HuH-7.5 (cell line): ENCODE measurements around the gene SUN3.
A peak's percentile ranks its signal among the peaks of the same experiment; 100 is the strongest.
"Not testable (repeated sequence)": the region's sequence is repeated elsewhere in the genome, so short reads cannot be mapped to it uniquely, and the experiment has no call there.

ENCODE experiments used
- DNase-seq: peaks from one replicate; pipeline ENCODE4 v3.0.0; 2011; ENCODE audit warnings: low spot score

Gene SUN3

DNA sequence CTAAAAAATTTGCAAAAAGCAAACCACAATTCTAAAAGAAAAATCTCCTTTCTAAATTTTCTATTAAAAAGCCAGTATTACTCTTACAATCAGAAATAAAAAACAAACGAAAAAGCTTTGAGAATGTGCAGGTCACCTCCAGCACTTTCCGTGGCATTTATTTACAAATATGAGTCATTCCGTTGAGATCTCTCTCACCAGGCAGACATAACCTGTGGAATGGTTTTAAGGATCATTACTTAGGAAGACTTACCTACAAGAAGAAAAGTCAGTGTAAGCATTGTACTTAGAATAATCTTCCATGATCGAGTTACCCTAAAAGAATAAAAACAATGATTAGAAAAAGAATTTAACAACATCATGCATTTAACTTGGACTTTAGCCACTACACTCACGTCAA is 3.3 kb downstream of the SUN3 start:
- no peak for DNase-seq

DNA sequence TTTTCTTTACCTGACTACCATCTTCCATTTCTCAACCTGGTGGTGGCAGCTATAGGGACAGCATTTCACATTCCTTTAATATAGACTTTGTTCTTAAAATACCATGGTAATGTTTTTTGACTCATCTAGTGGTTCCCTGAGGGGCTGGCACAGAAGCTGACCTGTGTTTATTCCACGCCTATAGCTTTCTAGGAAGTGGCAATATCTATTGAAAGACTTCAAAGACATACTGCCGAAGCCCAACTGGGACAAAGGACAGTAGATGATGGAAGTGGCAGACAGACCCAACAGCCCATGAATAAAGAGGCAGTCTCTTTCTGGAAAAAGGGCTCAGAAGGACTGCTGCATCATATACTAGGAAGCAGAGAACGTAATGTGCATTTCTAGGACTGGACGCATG is 11.2 kb downstream of the SUN3 start:
- no peak for DNase-seq

DNA sequence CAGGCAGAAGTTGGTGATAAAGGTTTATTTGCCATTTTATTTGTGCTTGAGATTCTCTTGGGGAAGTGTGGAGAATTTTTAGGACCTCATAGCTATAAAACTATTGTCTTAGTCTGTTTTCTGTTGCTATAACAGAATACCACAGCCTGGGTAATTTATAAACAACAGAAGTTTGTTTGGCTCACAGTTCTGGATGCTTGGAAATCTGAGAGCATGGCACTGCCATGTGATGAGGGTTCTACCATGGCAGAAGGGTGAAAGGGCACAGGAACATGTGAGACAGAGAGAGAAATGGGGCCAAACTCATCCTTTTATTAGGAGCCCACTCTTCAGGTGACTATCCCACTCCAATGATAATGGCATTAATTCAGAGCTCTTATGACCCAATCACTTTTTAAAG is 12.3 kb downstream of the SUN3 start:
- DNase-seq, result no peak

DNA sequence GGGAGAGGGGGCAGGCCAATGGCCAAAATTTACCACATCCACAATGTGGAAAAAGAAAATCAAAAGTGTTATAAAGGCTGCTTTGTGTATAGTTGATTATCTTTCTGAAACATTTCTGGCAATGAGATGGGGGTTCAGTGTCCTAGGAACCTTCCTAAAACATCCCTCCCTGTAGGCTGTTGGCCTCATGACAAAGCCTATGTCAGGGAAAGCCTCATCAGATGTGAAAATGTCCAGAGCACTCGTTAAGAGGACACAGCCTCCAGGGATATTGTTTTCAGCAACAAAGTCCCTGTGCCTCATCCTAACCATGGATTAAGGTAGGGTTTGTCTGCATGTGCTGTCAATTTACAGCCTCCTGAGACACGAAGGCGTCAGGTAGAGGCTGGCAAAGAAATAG is 17.0 kb downstream of the SUN3 start:
- no peak for DNase-seq

DNA sequence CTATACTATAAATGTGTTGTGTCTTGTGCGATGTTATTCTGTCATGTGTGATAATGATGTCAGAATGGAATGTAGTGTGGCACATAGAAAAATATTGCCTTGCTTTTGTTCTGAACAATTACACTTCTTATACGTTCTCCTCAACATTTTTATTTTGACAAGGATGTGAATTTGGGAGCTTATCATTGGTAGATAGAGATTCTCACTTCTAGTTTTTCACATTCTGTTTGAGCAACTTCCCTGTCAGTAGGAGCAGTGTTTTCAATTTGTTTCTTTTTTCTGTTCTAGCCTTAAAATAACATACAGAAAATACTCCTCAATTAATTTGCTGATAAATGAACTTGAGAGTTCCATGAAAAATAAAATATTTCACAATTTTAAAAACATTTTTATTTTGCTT is 17.6 kb downstream of the SUN3 start:
- no peak for DNase-seq

DNA sequence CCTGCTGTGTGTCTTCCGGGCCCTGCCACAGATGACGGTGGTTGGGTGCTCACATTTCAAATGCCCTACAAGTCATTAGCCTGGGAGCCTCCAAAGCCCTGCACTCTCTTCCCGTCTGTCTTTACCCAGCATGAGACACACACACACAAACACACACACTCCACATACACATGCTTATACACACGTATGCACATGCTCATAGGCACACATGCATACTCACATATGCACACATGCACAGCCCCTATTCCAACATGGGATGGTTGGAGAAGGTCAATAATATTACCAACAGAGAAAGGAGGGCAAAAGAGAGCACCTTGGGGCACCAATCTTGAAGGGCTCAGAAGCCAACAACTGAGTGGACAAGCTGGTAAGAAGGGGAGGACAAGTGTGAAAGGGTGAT is 19.0 kb downstream of the SUN3 start:
- DNase-seq, result no peak

DNA sequence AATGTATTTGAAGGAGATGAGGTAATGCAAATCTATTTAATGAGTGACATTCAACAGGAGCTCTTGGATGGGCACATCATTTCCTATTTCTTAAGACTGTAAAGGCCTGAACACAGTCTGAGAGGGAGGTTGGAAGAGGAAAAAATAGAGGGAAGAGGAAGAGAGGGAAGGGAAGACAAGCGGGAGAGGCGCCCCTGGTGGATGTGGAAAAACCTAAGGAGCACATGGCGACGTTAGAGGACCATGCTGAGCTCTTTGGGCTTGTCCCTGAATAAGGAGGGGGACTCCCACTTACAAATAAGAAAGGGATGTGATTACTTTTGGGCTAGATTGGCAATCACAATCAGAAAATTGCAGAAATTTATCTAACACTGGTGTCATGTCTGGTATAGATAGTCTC is 19.6 kb downstream of the SUN3 start:
- DNase-seq, result no peak

DNA sequence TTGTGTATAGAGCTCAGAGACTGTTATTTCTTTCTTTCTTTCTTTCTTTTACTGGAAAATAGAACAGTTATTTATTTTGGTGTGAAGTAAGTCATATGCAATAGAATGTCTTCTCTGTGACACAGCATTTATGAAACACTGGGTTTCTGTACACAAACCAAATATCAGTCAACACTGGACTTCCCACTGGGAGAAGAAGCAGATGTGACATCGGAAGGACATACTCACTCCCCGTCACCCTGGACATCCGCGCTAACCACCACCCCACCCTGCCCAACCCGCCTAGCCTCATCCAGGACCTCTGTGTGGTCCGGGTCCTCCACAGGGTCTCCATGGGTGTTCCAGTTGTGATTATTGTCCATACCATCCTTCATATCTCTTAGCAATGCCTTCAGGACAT is 22.0 kb downstream of the SUN3 start:
- DNase-seq, result no peak

DNA sequence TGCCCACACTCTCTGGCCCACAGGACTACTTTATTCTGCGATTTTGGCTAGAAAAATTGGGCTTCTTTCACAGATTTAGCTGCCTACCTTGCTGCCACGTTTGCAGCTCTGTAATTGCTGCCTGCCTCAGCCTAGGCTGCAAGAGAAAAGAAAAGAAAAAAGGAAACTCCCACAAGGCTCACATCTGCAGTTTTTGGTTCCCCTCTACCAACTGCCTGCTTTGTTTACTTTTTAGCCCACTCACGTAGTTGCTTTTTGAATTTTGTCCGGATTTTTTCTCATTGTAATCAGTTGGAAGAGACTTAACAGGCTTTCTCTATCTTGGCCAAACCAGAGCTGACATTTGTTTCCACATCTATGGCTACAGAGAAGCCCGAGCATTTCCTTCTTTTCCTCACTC is 24.3 kb downstream of the SUN3 start:
- no peak for DNase-seq

DNA sequence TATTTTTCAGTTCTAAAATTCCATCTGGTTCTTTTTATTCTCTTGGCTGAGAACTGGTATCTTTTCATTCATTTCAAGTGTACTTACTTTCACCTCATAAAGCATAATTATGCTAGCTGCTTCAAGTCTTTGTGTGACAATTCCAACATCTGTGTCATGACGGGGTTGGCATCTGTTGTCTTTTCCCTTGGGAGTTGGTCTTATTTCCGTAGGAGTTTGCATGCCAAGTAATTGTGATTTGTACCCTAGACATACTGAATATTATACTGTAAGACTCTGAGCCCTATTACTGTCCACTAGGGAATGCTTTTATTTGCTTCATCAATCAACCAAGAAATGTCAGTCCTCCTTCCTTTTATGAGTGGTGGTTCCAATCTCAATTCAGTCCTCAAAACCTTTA is 24.9 kb downstream of the SUN3 start:
- no peak for DNase-seq

DNA sequence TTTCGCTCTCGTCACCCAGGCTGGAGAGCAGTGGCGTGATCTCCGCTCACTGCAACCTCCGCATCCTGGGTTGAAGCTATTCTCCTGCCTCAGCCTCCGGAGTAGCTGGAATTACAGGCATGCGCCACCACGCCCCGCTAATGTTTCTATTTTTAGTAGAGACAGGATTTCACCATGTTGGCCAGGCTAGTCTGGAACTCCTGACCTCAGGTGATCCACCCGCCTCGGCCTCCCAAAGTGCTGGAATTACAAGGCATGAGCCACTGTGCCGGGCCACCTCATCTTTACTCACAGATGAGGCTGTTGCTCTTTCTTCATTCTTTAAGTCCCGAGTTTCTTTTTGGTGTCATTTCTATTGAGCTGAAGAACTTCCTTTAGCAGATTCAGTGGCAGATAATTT is 28.7 kb downstream of the SUN3 start:
- DNase-seq, result not testable (repeated sequence)

DNA sequence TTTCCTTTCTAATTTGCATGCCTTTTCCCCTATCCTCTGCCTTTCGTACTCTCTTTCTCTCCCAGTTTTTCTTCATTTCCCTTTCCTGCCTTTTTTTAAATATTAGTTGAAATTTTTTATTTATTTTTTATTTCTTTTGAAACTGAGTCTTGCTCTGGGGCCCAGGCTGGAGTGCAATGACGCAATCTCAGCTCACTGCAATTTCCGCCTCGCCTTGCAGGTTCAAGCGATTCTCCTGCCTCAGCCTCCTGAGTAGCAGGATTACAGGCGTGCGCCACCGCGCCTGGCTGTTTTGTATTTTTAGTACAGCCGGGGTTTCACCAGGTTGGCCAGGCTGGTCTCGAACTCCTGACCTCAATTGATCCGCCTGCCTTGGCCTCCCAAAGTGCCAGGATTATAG is 29.5 kb downstream of the SUN3 start:
- no peak for DNase-seq

DNA sequence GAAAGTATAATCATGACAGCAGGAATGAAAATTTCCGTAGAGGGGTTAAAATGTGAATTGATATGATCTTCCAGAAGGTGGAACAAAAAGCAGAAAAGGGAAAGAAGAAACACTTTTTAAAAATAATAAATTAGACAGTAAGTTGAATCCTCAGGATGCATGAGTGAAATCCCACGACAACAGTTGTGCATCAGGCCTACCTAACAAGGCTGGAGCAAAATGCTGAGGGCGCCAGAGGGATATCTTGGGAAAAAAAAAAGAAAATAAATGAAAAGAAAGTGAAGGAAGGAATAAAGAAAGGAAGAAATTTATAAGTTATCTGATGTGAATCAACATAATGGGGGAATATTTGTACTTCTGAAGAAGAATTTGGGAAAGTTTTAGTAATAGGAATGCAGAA is 36.5 kb downstream of the SUN3 start:
- no peak for DNase-seq

DNA sequence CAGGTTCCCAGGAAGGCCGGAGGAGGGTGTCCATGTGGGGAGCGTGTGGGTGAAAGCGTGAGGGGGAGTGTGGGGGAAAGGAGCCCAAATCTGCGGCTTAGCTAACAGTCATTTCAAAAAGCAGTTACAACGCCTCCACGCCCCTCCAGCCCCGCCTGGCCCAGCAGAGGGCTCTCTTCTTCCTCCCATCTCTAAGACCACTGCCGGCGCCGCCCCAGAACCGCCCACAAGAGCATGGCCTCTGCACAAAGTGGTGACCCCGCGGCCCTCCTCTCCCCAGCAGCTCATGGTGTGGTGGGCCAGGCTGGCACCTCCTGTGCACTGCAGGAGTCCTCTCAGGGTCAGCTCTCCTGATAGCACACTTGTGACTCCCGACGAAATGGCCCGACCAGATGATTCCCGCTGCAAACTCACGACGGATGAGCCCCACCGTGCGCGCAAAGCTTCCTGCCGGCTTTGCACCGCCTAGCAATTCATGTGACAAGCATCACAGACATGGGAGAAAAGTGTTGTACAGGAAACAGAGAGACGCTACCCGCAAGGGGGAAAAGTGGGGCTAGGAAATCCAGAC is 37.1 kb downstream of the SUN3 start:
- DNase-seq, result peak; percentile 58

DNA sequence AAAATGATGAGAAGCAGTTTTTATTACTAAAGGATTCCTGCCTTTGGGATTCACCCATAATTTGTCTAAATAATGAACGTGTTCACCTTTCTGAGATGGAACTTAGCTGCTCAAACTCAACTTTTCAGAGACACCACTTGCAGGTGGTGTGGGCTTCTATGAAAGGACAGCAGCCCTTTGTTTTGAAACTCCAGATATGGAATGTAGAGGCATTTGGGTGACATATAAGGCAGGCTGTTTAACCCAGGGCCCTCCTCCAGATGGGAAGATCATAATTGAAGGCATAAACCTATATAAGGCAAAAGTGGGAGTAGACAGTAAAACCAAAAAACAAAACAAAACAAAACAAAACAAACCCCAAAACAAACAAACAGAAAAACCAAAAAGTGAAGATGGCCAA is 37.6 kb downstream of the SUN3 start:
- no peak for DNase-seq

DNA sequence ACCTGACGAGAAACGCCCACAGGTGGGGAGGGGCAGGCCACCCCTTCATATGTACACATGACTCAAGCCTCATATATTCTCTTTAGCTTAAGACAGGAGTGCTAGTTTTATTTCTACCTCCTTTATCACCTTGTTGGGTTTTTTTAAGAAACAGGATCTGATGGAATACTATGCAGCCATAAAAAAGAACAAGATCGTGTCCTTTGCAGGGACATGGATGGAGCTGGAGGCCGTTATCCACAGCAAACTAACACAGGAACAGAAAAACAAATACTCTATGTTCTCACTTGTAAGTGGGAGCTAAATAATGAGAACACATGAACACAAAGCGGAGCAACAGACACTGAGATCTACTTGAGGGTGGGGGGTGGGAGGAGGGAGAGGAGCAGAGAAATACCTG is 38.3 kb downstream of the SUN3 start:
- no peak for DNase-seq

DNA sequence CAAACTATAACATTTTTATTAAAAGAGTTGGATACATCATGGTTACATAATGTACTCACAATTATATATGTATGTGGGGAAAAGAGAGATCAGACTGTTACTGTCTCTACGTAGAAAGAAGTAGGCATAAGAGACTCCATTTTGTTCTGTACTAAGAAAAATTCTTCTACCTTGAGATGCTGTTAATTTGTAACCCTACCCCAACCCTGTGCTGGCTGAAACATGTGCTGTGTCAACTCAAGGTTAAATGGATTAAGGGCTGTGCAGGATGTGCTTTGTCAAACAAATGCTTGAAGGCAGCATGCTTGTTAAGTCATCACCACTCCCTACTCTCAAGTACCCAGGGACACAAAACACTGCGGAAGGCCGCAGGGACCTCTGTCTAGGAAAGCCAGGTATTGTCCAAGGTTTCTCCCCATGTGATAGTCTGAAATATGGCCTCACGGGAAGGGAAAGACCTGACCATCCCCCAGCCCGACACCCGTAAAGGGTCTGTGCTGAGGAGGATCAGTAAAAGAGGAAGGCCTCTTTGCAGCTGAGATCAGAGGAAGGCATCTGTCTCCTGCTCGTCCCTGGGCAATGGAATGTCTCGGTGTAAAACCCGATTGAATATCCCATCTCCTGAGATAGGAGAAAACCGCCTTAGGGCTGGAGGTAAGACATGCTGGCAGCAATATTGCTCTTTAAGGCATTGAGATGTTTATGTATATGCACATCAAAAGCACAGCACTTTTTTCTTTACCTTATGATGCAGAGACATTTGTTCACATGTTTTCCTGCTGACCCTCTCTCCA is 39.1 kb downstream of the SUN3 start:
- not testable (repeated sequence) for DNase-seq

DNA sequence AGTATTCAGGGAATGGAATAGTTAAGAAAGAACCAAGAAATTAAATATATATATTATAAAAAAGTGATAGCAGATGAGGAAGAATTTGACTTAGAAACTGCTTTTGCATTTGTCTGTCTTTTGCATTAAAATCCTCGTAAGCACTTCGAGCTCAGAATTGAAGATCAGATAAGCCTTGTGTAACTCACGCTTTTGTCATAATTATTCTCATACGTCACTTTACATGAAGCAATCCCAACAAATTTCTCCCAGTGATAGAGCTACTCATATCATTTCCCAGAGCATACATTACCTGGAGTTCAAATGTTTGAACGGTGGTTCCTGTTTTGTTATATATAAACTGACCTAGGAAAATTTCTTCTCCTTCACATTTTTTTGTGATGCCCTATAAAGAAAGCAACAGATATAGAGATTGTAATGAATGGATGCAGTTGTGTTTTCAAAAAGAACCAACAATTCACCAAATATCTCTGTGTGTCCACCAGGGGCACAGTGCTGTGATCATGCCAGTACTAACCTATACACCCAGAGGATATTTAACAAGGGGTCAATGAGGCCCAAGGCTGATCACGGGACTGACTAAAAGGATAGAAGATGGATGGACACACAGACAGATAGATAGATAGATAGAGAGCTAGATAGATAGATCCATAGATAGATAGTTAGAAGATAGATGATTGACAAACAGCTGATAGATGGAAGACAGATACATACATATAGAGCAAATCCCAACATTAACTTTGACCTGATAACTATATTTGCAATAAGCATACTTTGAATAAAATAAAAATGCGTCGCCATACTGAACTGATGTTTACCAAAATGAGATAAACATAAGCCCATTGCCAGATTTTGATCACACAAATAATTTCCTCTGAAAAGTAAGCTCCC is 40.2 kb downstream of the SUN3 start:
- peak; percentile 27 for DNase-seq

DNA sequence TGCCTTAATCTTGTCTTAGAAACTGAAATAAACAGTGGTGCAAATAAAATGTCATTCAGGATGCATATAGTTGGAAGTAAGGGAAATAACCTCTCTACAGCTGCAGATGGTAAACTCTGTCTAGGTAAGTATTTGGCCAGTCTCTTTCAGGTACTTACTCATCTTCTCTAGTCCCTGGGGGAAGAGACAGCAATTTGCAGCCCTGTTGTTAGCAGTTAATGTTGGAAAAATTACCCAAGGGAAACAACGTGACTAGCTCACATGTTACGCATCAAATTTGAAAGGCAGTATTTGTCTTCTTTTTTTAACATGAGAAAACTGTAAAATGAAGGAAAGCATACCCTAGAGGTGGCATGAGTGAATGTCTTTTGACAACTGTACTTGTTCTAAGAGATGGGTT is 46.3 kb downstream of the SUN3 start:
- no peak for DNase-seq

DNA sequence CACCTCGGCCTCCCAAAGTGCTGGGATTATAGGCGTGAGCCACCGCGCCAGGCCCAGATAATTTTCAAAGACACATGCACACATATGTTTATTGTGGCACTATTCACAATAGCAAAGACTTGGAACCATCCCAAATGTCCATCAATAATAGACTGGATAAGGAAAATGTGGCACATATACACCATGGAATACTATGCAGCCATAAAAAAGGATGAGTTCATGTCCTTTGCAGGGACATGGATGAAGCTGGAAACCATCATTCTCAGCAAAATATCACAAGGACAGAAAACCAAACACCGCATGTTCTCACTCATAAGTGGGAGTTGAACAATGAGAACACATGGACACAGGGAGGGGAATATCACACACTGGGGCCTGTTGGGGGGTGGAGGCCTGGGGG is 48.3 kb downstream of the SUN3 start:
- not testable (repeated sequence) for DNase-seq

DNA sequence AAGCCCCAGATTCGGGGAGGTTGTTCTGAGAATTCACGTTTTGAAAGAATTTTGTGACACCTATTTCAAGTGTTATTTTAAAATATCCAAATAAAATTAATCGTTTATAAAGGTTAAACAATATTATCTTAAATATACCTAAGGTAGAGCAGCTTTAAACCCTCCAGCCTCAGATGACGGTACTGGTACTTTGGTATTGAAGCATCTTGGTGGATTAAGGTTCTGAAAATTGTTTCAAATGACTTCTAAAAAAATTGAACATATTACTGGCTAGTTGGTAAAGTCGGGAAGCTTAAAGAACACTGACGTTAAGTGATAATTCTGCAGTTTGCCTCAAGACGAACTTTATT is 49.1 kb downstream of the SUN3 start:
- DNase-seq, result no peak

DNA sequence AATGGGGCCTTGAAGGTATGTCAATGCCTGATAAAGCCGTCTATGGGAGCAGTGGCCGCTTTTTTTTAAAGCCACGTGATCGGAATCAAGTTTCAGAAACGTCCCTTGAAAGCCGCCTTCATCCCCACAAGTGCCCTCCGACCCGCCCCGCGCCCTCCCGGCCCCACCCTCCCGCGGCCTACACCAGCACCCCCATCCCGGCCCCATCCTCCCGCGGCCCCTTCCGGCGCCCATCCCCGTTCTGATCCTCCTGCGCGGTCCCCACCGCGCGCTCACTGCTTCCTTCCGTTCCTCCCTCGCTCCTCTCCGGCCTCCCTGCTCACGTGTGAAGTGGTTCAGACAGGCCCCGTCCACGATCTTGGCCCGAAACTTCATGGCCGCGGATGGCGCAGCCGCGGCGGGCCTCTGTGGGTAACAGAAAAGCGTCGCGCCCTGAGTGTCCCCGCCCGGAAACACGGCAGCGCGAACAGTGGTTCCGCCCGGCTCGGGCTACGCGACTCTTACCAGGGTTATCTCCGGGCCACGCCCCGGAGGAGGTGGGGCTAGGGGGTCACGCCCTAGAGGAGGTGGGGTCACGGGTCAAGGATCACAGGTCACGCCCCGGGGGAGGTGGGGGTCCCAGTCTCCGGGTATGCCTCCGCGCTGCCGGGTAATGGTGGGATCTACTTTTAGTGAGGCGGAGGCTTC is 49.6 kb downstream of the SUN3 start, which contains the start of gene HUS1:
Gene HUS1, minus strand, starts transcription at position 471 of the 687 bp plus-strand sequence. Its CDS starts 96 bp downstream, at position 375.
- DNase-seq, result peak; percentile 80

DNA sequence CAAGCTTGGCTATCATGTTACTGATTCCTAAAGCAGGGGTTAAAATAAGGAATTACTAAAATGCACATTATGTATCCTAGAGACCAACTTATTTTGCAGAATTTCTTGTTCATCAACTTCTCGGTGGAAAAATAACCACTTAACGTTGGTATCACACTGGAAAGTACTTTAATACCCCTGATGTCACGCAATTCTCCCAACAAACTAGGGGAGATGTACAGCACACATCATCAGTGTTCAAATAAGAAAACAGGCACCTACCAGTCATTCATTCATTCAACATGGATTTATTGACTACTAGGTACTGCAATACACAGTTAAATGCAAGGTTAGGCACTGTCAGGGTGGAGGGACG is 50.1 kb downstream of the SUN3 start:
- no peak for DNase-seq
